GM12878 (cell line): Measurements from ENCODE around the gene KIDINS220. TPM values are rescaled to one million over a fixed set of nuclear protein-coding genes. Genes with fewer than 3 reads are reported as not detected.

Experiments
- ATAC-seq: fragments of 200-7000 bp; cut with Tn5 transposase; 3 replicates; pipeline ENCODE4 v1.9.1; 2020; ENCODE audit warnings: mild to moderate bottlenecking, moderate library complexity
- BruUV-seq: library from RNA; stranded (reverse); fragments of 400-500 nt; replicated peaks from 2 replicates; lab custom pipeline; 2021; lab: Mats Ljungman, UMichigan
- CTCF ChIA-PET: fragments of 300-600 bp; sonication (Branson Sonifier 250); formaldehyde crosslinking; extraction: SDS; loops from one replicate; lab custom pipeline; 2021; ENCODE audit warnings: inconsistent platforms; lab: Yijun Ruan, JAX
- POLR2A ChIA-PET: fragments of 350-600 bp; formaldehyde crosslinking; extraction: SDS; loops from one replicate; lab custom pipeline; 2021; ENCODE audit warnings: inconsistent platforms; lab: Charles Lee
- RAD21 ChIA-PET: fragments of 300-600 bp; sonication (Branson Sonifier 250); formaldehyde crosslinking; loops from one replicate; lab custom pipeline; 2023; ENCODE audit warnings: antibody characterized with exemption; ENCODE audit not compliant: unreplicated experiment; lab: Charles Lee
- SMC1A ChIA-PET: fragments of 300-600 bp; sonication (Branson Sonifier 250); formaldehyde crosslinking; loops from one replicate; lab custom pipeline; 2023; ENCODE audit not compliant: unreplicated experiment, uncharacterized antibody; lab: Charles Lee
- DNase-seq: peaks from one replicate; pipeline ENCODE4 v3.0.0-alpha.2; 2011; ENCODE audit warnings: low read depth, low spot score
- FAIRE-seq: peaks from 3 replicates; lab custom pipeline; 2011; peaks lifted over from hg19 to GRCh38; lab: Jason Lieb, UNC
- H2AFZ ChIP-seq: 2 replicates; pipeline ENCODE4 v1.6.0; 2011; ENCODE audit warnings: low read depth, low read length, control low read depth; ENCODE audit not compliant: control insufficient read depth
- H3K27ac ChIP-seq: 2 replicates; pipeline ENCODE4 v1.5.1; 2011; ENCODE audit warnings: control low read depth; ENCODE audit not compliant: control insufficient read depth, insufficient read depth
- H3K27me3 ChIP-seq, 2 experiments: replicated peaks in 1 of 2; 2 replicates each; pipeline versions ENCODE4 v1.6.0 to v1.6.1; 2011; ENCODE audit warnings: low read length in 1 of 2; ENCODE audit not compliant: control insufficient read depth in 2 of 2, insufficient read depth in 2 of 2
- H3K36me3 ChIP-seq, 2 experiments: 2 replicates each; pipeline ENCODE4 v1.5.1; 2011; ENCODE audit warnings: low read length in 1 of 2; ENCODE audit not compliant: control insufficient read depth in 2 of 2, insufficient read depth in 2 of 2
- H3K4me1 ChIP-seq: 2 replicates; pipeline ENCODE4 v1.6.1; 2011; ENCODE audit warnings: mild to moderate bottlenecking, low read length, moderate library complexity, mixed read lengths; ENCODE audit not compliant: control insufficient read depth, insufficient read depth
- H3K4me2 ChIP-seq: 2 replicates; pipeline ENCODE4 v1.6.0; 2011; ENCODE audit warnings: control low read depth; ENCODE audit not compliant: control insufficient read depth, insufficient read depth
- H3K4me3 ChIP-seq: fragments of 200-600 bp; sonication (generic); 2 replicates; pipeline ENCODE4 v1.5.1; 2016
- H3K79me2 ChIP-seq: 2 replicates; pipeline ENCODE4 v1.6.0; 2011; ENCODE audit warnings: low read length; ENCODE audit not compliant: control insufficient read depth, insufficient read depth
- H3K9ac ChIP-seq: 2 replicates; pipeline ENCODE4 v1.8.0; 2011; ENCODE audit warnings: low read length, control low read depth, mixed read lengths; ENCODE audit not compliant: control insufficient read depth, insufficient read depth
- H3K9me3 ChIP-seq: replicated peaks from 3 replicates; pipeline ENCODE4 v1.5.1; 2011; ENCODE audit warnings: mild to moderate bottlenecking, low read length; ENCODE audit not compliant: control insufficient read depth, insufficient read depth
- H4K20me1 ChIP-seq: 2 replicates; pipeline ENCODE4 v1.6.0; 2011; ENCODE audit not compliant: control insufficient read depth, insufficient read depth
- CHD1 ChIP-seq: IDR thresholded peaks from 2 replicates; pipeline ENCODE4 v1.6.1; 2012; ENCODE audit warnings: low read depth, low read length, improper control_type of control experiment
- FOXM1 ChIP-seq: IDR thresholded peaks from 2 replicates; pipeline ENCODE4 v1.6.1; 2012; ENCODE audit warnings: low read depth, mild to moderate bottlenecking, inconsistent platforms, low read length, moderate library complexity
- IRF4 ChIP-seq: IDR thresholded peaks from 2 replicates; pipeline ENCODE4 v1.6.1; 2011; ENCODE audit warnings: low read depth, low read length
- NFYB ChIP-seq: IDR thresholded peaks from 2 replicates; pipeline ENCODE4 v1.6.1; 2011; ENCODE audit warnings: low read depth, mild to moderate bottlenecking, low read length, improper control_type of control experiment, moderate library complexity; ENCODE audit not compliant: insufficient read depth
- SMAD5 ChIP-seq: IDR thresholded peaks from 2 replicates; pipeline ENCODE4 v1.6.1; 2016; ENCODE audit warnings: antibody characterized with exemption, low read depth
- TAF1 ChIP-seq: IDR thresholded peaks from 2 replicates; pipeline ENCODE4 v1.6.1; 2011; ENCODE audit warnings: mild to moderate bottlenecking, low read depth, low read length, borderline replicate concordance
- TCF12 ChIP-seq: IDR thresholded peaks from 2 replicates; pipeline ENCODE4 v1.6.1; 2011; ENCODE audit warnings: low read depth, mild to moderate bottlenecking, low read length
- YY1 ChIP-seq: IDR thresholded peaks from 2 replicates; pipeline ENCODE4 v1.6.1; 2011; ENCODE audit warnings: low read depth, mild to moderate bottlenecking, low read length
- WGBS: methylation state at CpG from one replicate; pipeline ENCODE4 v1.1.6; 2016; ENCODE audit warnings: low lambda C conversion rate; ENCODE audit not compliant: insufficient replicate concordance, insufficient coverage; ENCODE audit errors: missing lambda C conversion rate; 5-methylcytosine and 5-hydroxymethylcytosine counted together
- in situ Hi-C: fragments of 300-500 bp; cut with MboI; formaldehyde crosslinking; loops from 9 replicates; pipeline ENCODE4 v1.14.3; 2018; ENCODE audit warnings: mixed read lengths
- intact Hi-C: fragments of 100-400 bp; cut with micrococcal nuclease; formaldehyde crosslinking; loops from one replicate; pipeline ENCODE4 v1.14.2; 2022; ENCODE audit not compliant: unreplicated experiment
- polyA plus RNA-seq, 11 experiments: library from polyadenylated mRNA; depleted of rRNA in 4 of 11; unstranded in 6 of 11; stranded (reverse) in 5 of 11; fragments of >200 nt; fragmentation: Nextera tagmentation in 4 of 11; fragmentation: Illumina TruSeq in 1 of 11; extraction: Ambion mirVana in 4 of 11; extraction: Trizol in 1 of 11; gene quantifications; 1 replicate in 1 of 11; 2 replicates in 10 of 11; pipeline versions ENCODE4 v1.2.1 to v1.2.3, GENCODE V29; 2011 to 2016; ENCODE audit warnings: inconsistent platforms in 2 of 11, missing spikeins in 2 of 11, low read depth in 1 of 11
- total RNA-seq, 4 experiments: library from RNA; depleted of rRNA in 3 of 4; stranded (reverse); fragments of >200 nt in 3 of 4; fragmentation: Illumina TruSeq in 1 of 4; extraction: Trizol in 1 of 4; gene quantifications; 2 replicates each; pipeline versions ENCODE4 v1.2.1 to v1.2.3, GENCODE V29; 2013 to 2021

The KIDINS220 gene
- total and polyA plus RNA-seq, 10 of the 15 experiments (the other 5 are each of a cell fraction or from before 2014, with no cell fraction given): 6.0 to 31.2 (median 16.0) TPM

- Histone ChIP-seq H3K36me3 (no peaks in the 10 kb centered on the region), H3K4me2 (no peak overlapping the region), H2AFZ (no peak overlapping the region), H3K9ac (no peak overlapping the region), H3K9me3 (no peaks in the 10 kb centered on the region; the same call in 2 of the 3 replicates), H3K4me1 (no peaks in the 10 kb centered on the region), H4K20me1 (no peaks in the 10 kb centered on the region), H3K4me3 (peak overlapping the region; percentile 98), H3K27me3 (no peaks in the 10 kb centered on the region), H3K27ac (no peak overlapping the region), H3K79me2 (peaks cover 13% of the 10 kb centered on the region)
- intact Hi-C loops (no loop called here), in situ Hi-C loops (no loop called here)
- BruUV-seq: no TSS peak
- no peak for FAIRE-seq
- RAD21 ChIA-PET: interaction anchor here (0.6 kb wide), 2 partner anchors 34 to 524 kb away, joined by 3 to 4 read pairs; no protein-coding TSS in a partner anchor
- TF ChIP-seq IRF4 (no peak), CHD1 (no peak), YY1 (no peak), SMAD5 (no peak), TCF12 (no peak), FOXM1 (no peak)
- ATAC-seq: no peak
- CTCF ChIA-PET: interaction anchor here (0.6 kb wide), 1 partner anchor 334 kb away, joined by 3 read pairs; no protein-coding TSS in a partner anchor
- SMC1A ChIA-PET: interaction anchor here (1.0 kb wide), 1 partner anchor 255 kb away, joined by 3 read pairs; no protein-coding TSS in a partner anchor
- POLR2A ChIA-PET: interaction anchor here (0.6 kb wide), 2 partner anchors 14 to 1264 kb away, joined by 3 to 4 read pairs; no protein-coding TSS in a partner anchor
- 69% methylated on average over 11 of the region's 11 CpGs for WGBS
- no peak for DNase-seq
Measured at GRCh38 chr2:8837795-8838140, 355 bp upstream of the KIDINS220 start.

- ATAC-seq: no peak
- no peaks in the 10 kb centered on the region for H3K4me1 ChIP-seq
- CTCF ChIA-PET: interaction anchor here (1.2 to 2.1 kb wide), 2 partner anchors 8 to 304 kb away, joined by 3 to 5 read pairs; no protein-coding TSS in a partner anchor
Measured at GRCh38 chr2:8835279-8835678, 2.1 kb downstream of the KIDINS220 start.

More at GRCh38 chr2:8835279-8835678, 2.1 kb downstream of the KIDINS220 start:
- Histone ChIP-seq H3K4me3 (peak overlapping the region; percentile 98; the same call in 1 of the 2 replicates), H3K9me3 (no peaks in the 10 kb centered on the region; the same call in 2 of the 3 replicates), H3K4me2 (no peak overlapping the region; the same call in 1 of the 2 replicates), H3K9ac (no peak overlapping the region), H3K79me2 (peaks cover 13% of the 10 kb centered on the region), H3K27ac (no peak overlapping the region), H4K20me1 (peaks cover 3% of the 10 kb centered on the region; the same call in 1 of the 2 replicates), H3K36me3 (no peaks in the 10 kb centered on the region), H3K27me3 (no peaks in the 10 kb centered on the region), H2AFZ (no peak overlapping the region)
- RAD21 ChIA-PET: no interaction called here
- POLR2A ChIA-PET: no interaction called here
- in situ Hi-C loops: no loop called here
- intact Hi-C loops: no loop called here
- TF ChIP-seq TAF1: no peak
- TF ChIP-seq IRF4: no peak
- peak; percentile 66 for TF ChIP-seq NFYB
- SMC1A ChIA-PET: interaction anchor here (1.0 to 1.4 kb wide), 2 partner anchors 11 to 19 kb away, joined by 3 to 4 read pairs; no protein-coding TSS in a partner anchor
- no peak for FAIRE-seq
- BruUV-seq: no TSS peak
- DNase-seq: no peak
